ENCODE measurements around the gene ADSS1. TPM values are rescaled to one million over a fixed set of nuclear protein-coding genes. Genes with fewer than 3 reads are reported as not detected.

Gene ADSS1
- total RNA-seq, 1 donor: 4.3 TPM

DNA sequence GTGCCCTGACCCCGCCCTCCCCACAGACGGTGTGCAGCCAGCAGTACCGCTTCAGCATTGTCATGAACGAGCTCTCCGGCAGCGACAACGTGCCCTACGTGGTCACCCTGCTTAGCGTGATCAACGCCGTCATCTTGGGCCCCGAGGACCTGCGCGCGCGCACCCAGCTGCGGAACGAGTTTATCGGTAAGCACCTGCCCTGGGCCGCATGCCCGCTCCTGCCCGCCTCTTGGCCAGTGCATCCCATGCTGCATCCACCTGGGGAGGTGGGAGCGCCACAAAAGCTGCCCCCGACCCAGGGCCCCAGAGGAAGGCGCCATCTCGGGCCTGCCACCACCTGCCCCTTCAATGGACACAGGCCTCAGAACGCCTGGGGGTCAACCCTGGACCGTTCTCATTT is 20.8 kb upstream of the ADSS1 start:
- peaks cover 40% of the 10 kb centered on the region for H3K79me2 ChIP-seq (ENCODE audit: insufficient read depth, low read length)
- no peak for DNase-seq (ENCODE audit: insufficient read length, low spot score, missing footprints)
- H3K4me3 ChIP-seq (ENCODE audit: insufficient read depth, low read length): no peak overlapping the region
- no peaks in the 10 kb centered on the region for H3K27me3 ChIP-seq (ENCODE audit: insufficient read depth, low read length)
- no peak overlapping the region for H2AFZ ChIP-seq (ENCODE audit: low read length)
- H3K4me2 ChIP-seq (ENCODE audit: insufficient read depth, low read length): no peak overlapping the region
- H3K9me3 ChIP-seq (ENCODE audit: low read depth, low read length): no peaks in the 10 kb centered on the region
- TF ChIP-seq, protein P1, sequence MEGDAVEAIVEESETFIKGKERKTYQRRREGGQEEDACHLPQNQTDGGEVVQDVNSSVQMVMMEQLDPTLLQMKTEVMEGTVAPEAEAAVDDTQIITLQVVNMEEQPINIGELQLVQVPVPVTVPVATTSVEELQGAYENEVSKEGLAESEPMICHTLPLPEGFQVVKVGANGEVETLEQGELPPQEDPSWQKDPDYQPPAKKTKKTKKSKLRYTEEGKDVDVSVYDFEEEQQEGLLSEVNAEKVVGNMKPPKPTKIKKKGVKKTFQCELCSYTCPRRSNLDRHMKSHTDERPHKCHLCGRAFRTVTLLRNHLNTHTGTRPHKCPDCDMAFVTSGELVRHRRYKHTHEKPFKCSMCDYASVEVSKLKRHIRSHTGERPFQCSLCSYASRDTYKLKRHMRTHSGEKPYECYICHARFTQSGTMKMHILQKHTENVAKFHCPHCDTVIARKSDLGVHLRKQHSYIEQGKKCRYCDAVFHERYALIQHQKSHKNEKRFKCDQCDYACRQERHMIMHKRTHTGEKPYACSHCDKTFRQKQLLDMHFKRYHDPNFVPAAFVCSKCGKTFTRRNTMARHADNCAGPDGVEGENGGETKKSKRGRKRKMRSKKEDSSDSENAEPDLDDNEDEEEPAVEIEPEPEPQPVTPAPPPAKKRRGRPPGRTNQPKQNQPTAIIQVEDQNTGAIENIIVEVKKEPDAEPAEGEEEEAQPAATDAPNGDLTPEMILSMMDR (IDR thresholded peaks at IDR 0.05; ENCODE audit: extremely low read depth, low read depth, low read length): no peak
- H3K36me3 ChIP-seq (ENCODE audit: insufficient read depth, low read length): peaks cover 34% of the 10 kb centered on the region
- no peaks in the 10 kb centered on the region for H3K4me1 ChIP-seq (ENCODE audit: insufficient read depth, low read length)
- H4K20me1 ChIP-seq (ENCODE audit: insufficient read depth, low read length): peaks cover 54% of the 10 kb centered on the region
- no peak overlapping the region for H3K27ac ChIP-seq (ENCODE audit: low read depth, low read length)

GRCh38 chr14:104704252-104704651 is 19.8 kb upstream of the ADSS1 start:
- H3K4me3 ChIP-seq (ENCODE audit: insufficient read depth, low read length): no peak overlapping the region
- H3K27ac ChIP-seq (ENCODE audit: low read depth, low read length): no peak overlapping the region
- H3K4me1 ChIP-seq (ENCODE audit: insufficient read depth, low read length): peaks cover 3% of the 10 kb centered on the region
- H3K27me3 ChIP-seq (ENCODE audit: insufficient read depth, low read length): no peaks in the 10 kb centered on the region
- H3K4me2 ChIP-seq (ENCODE audit: insufficient read depth, low read length): no peak overlapping the region
- DNase-seq (ENCODE audit: insufficient read length, low spot score, missing footprints): no peak
- TF ChIP-seq, protein P1 (IDR thresholded peaks at IDR 0.05; ENCODE audit: extremely low read depth, low read depth, low read length): no peak
- peaks cover 59% of the 10 kb centered on the region for H4K20me1 ChIP-seq (ENCODE audit: insufficient read depth, low read length)
- H3K36me3 ChIP-seq (ENCODE audit: insufficient read depth, low read length): peaks cover 34% of the 10 kb centered on the region
- H3K79me2 ChIP-seq (ENCODE audit: insufficient read depth, low read length): peaks cover 31% of the 10 kb centered on the region
- H2AFZ ChIP-seq (ENCODE audit: low read length): no peak overlapping the region
- no peaks in the 10 kb centered on the region for H3K9me3 ChIP-seq (ENCODE audit: low read depth, low read length)

- Histone ChIP-seq H3K79me2 (ENCODE audit: insufficient read depth, low read length) (peaks cover 18% of the 10 kb centered on the region), H3K27me3 (ENCODE audit: insufficient read depth, low read length) (no peaks in the 10 kb centered on the region), H3K9me3 (ENCODE audit: low read depth, low read length) (no peaks in the 10 kb centered on the region), H2AFZ (ENCODE audit: low read length) (no peak overlapping the region), H3K27ac (ENCODE audit: low read depth, low read length) (no peak overlapping the region), H3K36me3 (ENCODE audit: insufficient read depth, low read length) (peaks cover 41% of the 10 kb centered on the region), H4K20me1 (ENCODE audit: insufficient read depth, low read length) (peaks cover 51% of the 10 kb centered on the region), H3K4me2 (ENCODE audit: insufficient read depth, low read length) (no peak overlapping the region), H3K4me3 (ENCODE audit: insufficient read depth, low read length) (no peak overlapping the region), H3K4me1 (ENCODE audit: insufficient read depth, low read length) (peaks cover 3% of the 10 kb centered on the region)
- TF ChIP-seq, protein P1 (IDR thresholded peaks at IDR 0.05; ENCODE audit: extremely low read depth, low read depth, low read length): no peak
- no peak for DNase-seq (ENCODE audit: insufficient read length, low spot score, missing footprints)
Observed at GRCh38 chr14:104705340-104706047, 18.5 kb upstream of the ADSS1 start.

GRCh38 chr14:104706733-104707607 is 17.1 kb upstream of the ADSS1 start:
- Histone ChIP-seq H3K36me3 (ENCODE audit: insufficient read depth, low read length) (peaks cover 53% of the 10 kb centered on the region), H3K4me3 (ENCODE audit: insufficient read depth, low read length) (no peak overlapping the region), H3K79me2 (ENCODE audit: insufficient read depth, low read length) (peaks cover 3% of the 10 kb centered on the region), H3K4me2 (ENCODE audit: insufficient read depth, low read length) (no peak overlapping the region), H3K27ac (ENCODE audit: low read depth, low read length) (no peak overlapping the region), H2AFZ (ENCODE audit: low read length) (no peak overlapping the region), H3K4me1 (ENCODE audit: insufficient read depth, low read length) (peaks cover 3% of the 10 kb centered on the region), H3K27me3 (ENCODE audit: insufficient read depth, low read length) (no peaks in the 10 kb centered on the region), H4K20me1 (ENCODE audit: insufficient read depth, low read length) (peaks cover 41% of the 10 kb centered on the region), H3K9me3 (ENCODE audit: low read depth, low read length) (no peaks in the 10 kb centered on the region)
- DNase-seq (ENCODE audit: insufficient read length, low spot score, missing footprints): no peak
- TF ChIP-seq, protein P1 (IDR thresholded peaks at IDR 0.05; ENCODE audit: extremely low read depth, low read depth, low read length): no peak
